ENCODE results near the gene SMCO3.

- TF ChIP-seq CTCF (IDR thresholded peaks at IDR 0.05 in 8 of 11, conservative IDR thresholded peaks at IDR 0.05 in 3 of 11) (no peak), POLR2AphosphoS5 (IDR thresholded peaks at IDR 0.05) (no peak), POLR2A (IDR thresholded peaks at IDR 0.05) (no peak)
Measured at GRCh38 chr12:14853961-14854360, 40.0 kb upstream of the SMCO3 start.
